Memory B cell (primary cell): ENCODE measurements around the gene CIART.
"Not testable (repeated sequence)": the region's sequence is repeated elsewhere in the genome, so short reads cannot be mapped to it uniquely, and the experiment has no call there.

Experiments
- ATAC-seq: fragments of 150-1000 bp; cut with Tn5 transposase; 2 replicates; pipeline ENCODE4 v1.10.0; 2021; ENCODE audit warnings: low read depth, mild to moderate bottlenecking, moderate library complexity
- DNase-seq, 2 donors: peaks; one replicate each; pipeline ENCODE4 v3.0.0; 2022; ENCODE audit warnings: low spot score in 2 of 2
- H3K27ac Mint-ChIP-seq: one replicate; pipeline ENCODE4 v1.8.0; 2022; ENCODE audit warnings: mild to moderate bottlenecking, moderate library complexity, mixed read lengths
- H3K27me3 Mint-ChIP-seq: one replicate; pipeline ENCODE4 v1.8.0; 2022; ENCODE audit warnings: mixed read lengths
- H3K36me3 Mint-ChIP-seq: one replicate; pipeline ENCODE4 v1.8.0; 2022; ENCODE audit warnings: mild to moderate bottlenecking, mixed read lengths
- H3K4me1 Mint-ChIP-seq: one replicate; pipeline ENCODE4 v1.8.0; 2022; ENCODE audit warnings: mixed read lengths
- H3K4me3 Mint-ChIP-seq: one replicate; pipeline ENCODE4 v1.8.0; 2022; ENCODE audit warnings: mild to moderate bottlenecking, moderate library complexity, mixed read lengths
- H3K9me3 Mint-ChIP-seq: one replicate; pipeline ENCODE4 v1.8.0; 2022; ENCODE audit warnings: mixed read lengths

Gene CIART

GRCh38 chr1:150271291-150271959, 10.9 kb upstream of the CIART start:
- no peak for DNase-seq
- Mint-ChIP-seq H3K27me3 (no peaks in the 10 kb centered on the region), H3K4me3 (no peak overlapping the region), H3K4me1 (peaks cover 21% of the 10 kb centered on the region), H3K9me3 (no peaks in the 10 kb centered on the region), H3K27ac (no peak overlapping the region), H3K36me3 (peaks cover 10% of the 10 kb centered on the region)
- no peak for ATAC-seq

GRCh38 chr1:150273311-150273710, 9.0 kb upstream of the CIART start:
- peaks cover 3% of the 10 kb centered on the region for H3K36me3 Mint-ChIP-seq
- H3K4me1 Mint-ChIP-seq: peaks cover 6% of the 10 kb centered on the region
- H3K27me3 Mint-ChIP-seq: no peaks in the 10 kb centered on the region
- no peak for DNase-seq
- H3K27ac Mint-ChIP-seq: no peak overlapping the region
- no peak overlapping the region for H3K4me3 Mint-ChIP-seq
- no peak for ATAC-seq
- H3K9me3 Mint-ChIP-seq: no peaks in the 10 kb centered on the region

- Mint-ChIP-seq H3K36me3 (peaks cover 5% of the 10 kb centered on the region), H3K4me1 (peaks cover 14% of the 10 kb centered on the region), H3K9me3 (peaks cover 1% of the 10 kb centered on the region), H3K27me3 (peaks cover 2% of the 10 kb centered on the region), H3K27ac (no peak overlapping the region), H3K4me3 (no peak overlapping the region)
- no peak for DNase-seq
- no peak for ATAC-seq
Observed at GRCh38 chr1:150280138-150280707, 2.1 kb upstream of the CIART start.

GRCh38 chr1:150281221-150281757, 1.1 kb upstream of the CIART start:
- H3K9me3 Mint-ChIP-seq: peaks cover 1% of the 10 kb centered on the region
- ATAC-seq (peak; percentile 61), DNase-seq (peak; percentile 54 to 56)
- H3K27ac Mint-ChIP-seq: peak overlapping the region; percentile 76
- H3K4me1 Mint-ChIP-seq: peaks cover 14% of the 10 kb centered on the region
- peak overlapping the region; percentile 85 for H3K4me3 Mint-ChIP-seq
- H3K27me3 Mint-ChIP-seq: peaks cover 2% of the 10 kb centered on the region
- peaks cover 5% of the 10 kb centered on the region for H3K36me3 Mint-ChIP-seq

GRCh38 chr1:150282558-150282958, 204 bp downstream of the CIART start:
- Mint-ChIP-seq H3K27me3 (peaks cover 2% of the 10 kb centered on the region), H3K4me3 (peak overlapping the region; percentile 85), H3K4me1 (peaks cover 14% of the 10 kb centered on the region), H3K36me3 (peaks cover 5% of the 10 kb centered on the region), H3K27ac (peak overlapping the region; percentile 76), H3K9me3 (peaks cover 1% of the 10 kb centered on the region)
- no peak for DNase-seq
- ATAC-seq: no peak

GRCh38 chr1:150283260-150283659, 906 bp downstream of the CIART start:
- peak overlapping the region; percentile 1 for H3K4me3 Mint-ChIP-seq

GRCh38 chr1:150288382-150288781, 6.0 kb downstream of the CIART start:
- Mint-ChIP-seq H3K4me1 (peaks cover 6% of the 10 kb centered on the region), H3K27me3 (no peaks in the 10 kb centered on the region), H3K9me3 (no peaks in the 10 kb centered on the region), H3K36me3 (no peaks in the 10 kb centered on the region), H3K27ac (peak overlapping the region; percentile 4), H3K4me3 (no peak overlapping the region)
- DNase-seq (no peak), ATAC-seq (no peak)

More at GRCh38 chr1:150283260-150283659, 906 bp downstream of the CIART start:
- peaks cover 1% of the 10 kb centered on the region for H3K9me3 Mint-ChIP-seq
- H3K4me1 Mint-ChIP-seq: peaks cover 14% of the 10 kb centered on the region
- H3K27ac Mint-ChIP-seq: peak overlapping the region; percentile 4
- peaks cover 2% of the 10 kb centered on the region for H3K27me3 Mint-ChIP-seq
- peaks cover 5% of the 10 kb centered on the region for H3K36me3 Mint-ChIP-seq
- DNase-seq: no peak
- no peak for ATAC-seq

- no peak for DNase-seq
- peaks cover 8% of the 10 kb centered on the region for H3K4me1 Mint-ChIP-seq
- no peak overlapping the region for H3K4me3 Mint-ChIP-seq
- ATAC-seq: no peak
- no peaks in the 10 kb centered on the region for H3K36me3 Mint-ChIP-seq
- H3K9me3 Mint-ChIP-seq: no peaks in the 10 kb centered on the region
- H3K27ac Mint-ChIP-seq: no peak overlapping the region
- H3K27me3 Mint-ChIP-seq: no peaks in the 10 kb centered on the region
Observed at GRCh38 chr1:150288822-150289221, 6.5 kb downstream of the CIART start.

- H3K4me1 Mint-ChIP-seq: peaks cover 16% of the 10 kb centered on the region
- ATAC-seq: peak; percentile 97
- DNase-seq: peak; percentile 76 to 88
- H3K27me3 Mint-ChIP-seq: no peaks in the 10 kb centered on the region
- peaks cover 6% of the 10 kb centered on the region for H3K36me3 Mint-ChIP-seq
- peak within 1 kb of the TSS; percentile 90 for H3K4me3 Mint-ChIP-seq
- H3K27ac Mint-ChIP-seq: peak within 1 kb of the TSS; percentile 98
- H3K9me3 Mint-ChIP-seq: no peaks in the 10 kb centered on the region
Observed at GRCh38 chr1:150293433-150294253, 11.3 kb downstream of the CIART start, which contains the start of gene MRPS21. MRPS21 (plus strand) TSS chr1:150293861; CDS start chr1:150294367, 506 bp downstream.

GRCh38 chr1:150295476-150295875, 13.1 kb downstream of the CIART start:
- no peak for DNase-seq
- ATAC-seq: no peak
- no peak overlapping the region for H3K27ac Mint-ChIP-seq
- H3K9me3 Mint-ChIP-seq: no peaks in the 10 kb centered on the region
- H3K4me1 Mint-ChIP-seq: peaks cover 15% of the 10 kb centered on the region
- no peak overlapping the region for H3K4me3 Mint-ChIP-seq
- no peaks in the 10 kb centered on the region for H3K27me3 Mint-ChIP-seq
- peaks cover 6% of the 10 kb centered on the region for H3K36me3 Mint-ChIP-seq

- H3K9me3 Mint-ChIP-seq: no peaks in the 10 kb centered on the region
- peaks cover 21% of the 10 kb centered on the region for H3K36me3 Mint-ChIP-seq
- H3K27me3 Mint-ChIP-seq: no peaks in the 10 kb centered on the region
- no peak overlapping the region for H3K27ac Mint-ChIP-seq
- H3K4me3 Mint-ChIP-seq: no peak overlapping the region
- no peak for DNase-seq
- H3K4me1 Mint-ChIP-seq: peaks cover 7% of the 10 kb centered on the region
- no peak for ATAC-seq
Observed at GRCh38 chr1:150299716-150300115, 17.4 kb downstream of the CIART start.

- Mint-ChIP-seq H3K4me1 (peaks cover 2% of the 10 kb centered on the region), H3K27ac (no peak overlapping the region), H3K27me3 (no peaks in the 10 kb centered on the region), H3K4me3 (no peak overlapping the region), H3K36me3 (peaks cover 15% of the 10 kb centered on the region), H3K9me3 (no peaks in the 10 kb centered on the region)
- no peak for ATAC-seq
- DNase-seq: no peak
Observed at GRCh38 chr1:150302338-150302737, 20.0 kb downstream of the CIART start.

- H3K27ac Mint-ChIP-seq: peak overlapping the region; percentile 3
- H3K9me3 Mint-ChIP-seq: no peaks in the 10 kb centered on the region
- ATAC-seq (no peak), DNase-seq (no peak)
- no peaks in the 10 kb centered on the region for H3K27me3 Mint-ChIP-seq
- no peak overlapping the region for H3K4me3 Mint-ChIP-seq
- H3K4me1 Mint-ChIP-seq: peaks cover 2% of the 10 kb centered on the region
- peaks cover 16% of the 10 kb centered on the region for H3K36me3 Mint-ChIP-seq
Observed at GRCh38 chr1:150302902-150303301, 20.5 kb downstream of the CIART start.

- not testable (repeated sequence) for H3K36me3 Mint-ChIP-seq, H3K9me3 Mint-ChIP-seq, DNase-seq, H3K4me3 Mint-ChIP-seq, H3K4me1 Mint-ChIP-seq, H3K27ac Mint-ChIP-seq, ATAC-seq, H3K27me3 Mint-ChIP-seq
Observed at GRCh38 chr1:150308585-150308984, 26.2 kb downstream of the CIART start.
